Sigmoid colon (tissue), 4 donors: ENCODE data around the gene MOK.

Experiments
- CTCF ChIP-seq, 4 experiments: fragments of 450-650 bp in 3 of 4; fragments of 200-600 bp in 1 of 4; IDR thresholded peaks; one replicate each; pipeline ENCODE4 v1.5.1; 2016 to 2019; ENCODE audit warnings: antibody characterized with exemption in 4 of 4, mild to moderate bottlenecking in 3 of 4, moderate library complexity in 2 of 4
- EP300 ChIP-seq, 4 donors: sonication (generic); formaldehyde crosslinking; IDR thresholded peaks; one replicate each; pipeline ENCODE4 v1.6.1; 2017; ENCODE audit warnings: antibody characterized with exemption in 4 of 4
- POLR2A ChIP-seq, 2 donors: fragments of 450-650 bp; IDR thresholded peaks; one replicate each; pipeline ENCODE4 v1.6.1; 2016; ENCODE audit warnings: antibody characterized with exemption in 2 of 2, mild to moderate bottlenecking in 2 of 2, moderate library complexity in 2 of 2
- POLR2AphosphoS5 ChIP-seq, 4 donors: sonication (generic); formaldehyde crosslinking; IDR thresholded peaks; one replicate each; pipeline ENCODE4 v1.6.1; 2017; ENCODE audit warnings: antibody characterized with exemption in 4 of 4

DNA sequence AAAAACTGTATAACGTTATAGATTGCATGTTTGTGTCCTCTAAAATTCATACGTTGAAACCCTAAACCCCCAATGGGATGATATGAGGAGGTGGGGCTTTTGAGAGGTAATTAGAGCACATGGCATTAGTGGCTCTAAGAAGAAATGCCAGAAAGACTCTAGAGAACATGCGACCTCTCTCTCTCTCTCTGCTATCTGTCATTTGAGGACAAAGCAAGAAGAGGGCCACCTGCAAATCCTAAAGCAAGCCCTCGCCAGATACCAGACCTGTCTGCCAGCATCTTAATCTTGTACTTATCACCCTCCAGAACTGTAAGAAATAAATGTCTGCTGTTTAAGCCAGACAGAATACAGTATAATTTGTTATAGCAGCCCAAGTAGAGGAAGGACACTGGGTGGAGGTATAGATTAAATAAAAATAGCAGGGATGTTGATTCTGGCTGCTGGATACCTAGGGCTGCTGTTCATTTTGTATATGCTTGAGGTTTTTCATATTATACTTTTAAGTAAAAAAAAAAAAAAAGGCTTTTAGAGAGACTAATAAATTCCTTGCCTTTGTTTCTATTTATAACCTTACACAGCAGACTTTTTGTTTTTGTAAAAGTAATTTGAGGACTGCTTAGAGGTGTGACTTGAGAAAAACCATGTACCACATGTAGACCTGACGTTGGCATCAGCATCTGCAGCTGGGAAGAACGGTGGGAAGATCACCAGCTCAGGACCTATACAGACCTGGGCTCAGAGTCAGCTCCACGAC is 26.9 kb downstream of the MOK start:
- TF ChIP-seq POLR2A (IDR thresholded peaks at IDR 0.05): no peak
- TF ChIP-seq CTCF (IDR thresholded peaks at IDR 0.05): no peak
- no peak for TF ChIP-seq POLR2AphosphoS5 (IDR thresholded peaks at IDR 0.05)
- TF ChIP-seq EP300 (IDR thresholded peaks at IDR 0.05): no peak
